Heart left ventricle (tissue), 16 donors: ENCODE measurements around the gene LY9. TPM values are rescaled to one million over a fixed set of nuclear protein-coding genes. Genes with fewer than 3 reads are reported as not detected.

ENCODE experiments used
- ATAC-seq, 4 donors: fragments of 200-7000 bp; cut with Tn5 transposase; one replicate each; pipeline ENCODE4 v1.9.1; 2020 to 2022; ENCODE audit warnings: moderate library complexity in 4 of 4, mild to moderate bottlenecking in 3 of 4, moderate number of reproducible peaks in 1 of 4
- DNase-seq, 5 donors: peaks; one replicate each; pipeline ENCODE4 v3.0.0-alpha.2; 2020
- H3K27ac ChIP-seq, 12 donors: fragments of 200-600 bp; sonication (generic) in 4 of 12; one replicate each; pipeline versions ENCODE4 v1.5.0 to v1.8.0; 2016 to 2022; ENCODE audit warnings: mild to moderate bottlenecking in 2 of 12
- H3K27me3 ChIP-seq, 9 donors: fragments of 200-600 bp; sonication (generic) in 2 of 9; one replicate each; pipeline versions ENCODE4 v1.5.1 to v1.8.0; 2016 to 2022; ENCODE audit warnings: mild to moderate bottlenecking in 3 of 9
- H3K36me3 ChIP-seq, 9 donors: fragments of 200-600 bp; sonication (generic) in 2 of 9; one replicate each; pipeline versions ENCODE4 v1.5.0 to v1.8.0; 2018 to 2022; ENCODE audit warnings: mild to moderate bottlenecking in 2 of 9
- H3K4me1 ChIP-seq, 12 donors: fragments of 200-600 bp; sonication (generic) in 4 of 12; one replicate each; pipeline versions ENCODE4 v1.5.0 to v1.8.0; 2016 to 2022; ENCODE audit warnings: mild to moderate bottlenecking in 3 of 12
- H3K4me3 ChIP-seq, 12 donors: fragments of 200-600 bp; sonication (generic) in 4 of 12; one replicate each; pipeline versions ENCODE4 v1.5.0 to v1.8.0; 2017 to 2022; ENCODE audit warnings: mild to moderate bottlenecking in 9 of 12, moderate library complexity in 4 of 12
- H3K9me3 ChIP-seq, 12 donors: fragments of 200-600 bp; sonication (generic) in 4 of 12; one replicate each; pipeline versions ENCODE4 v1.5.0 to v1.8.0; 2016 to 2022; ENCODE audit warnings: mild to moderate bottlenecking in 1 of 12
- CTCF ChIP-seq, 12 donors: fragments of 200-600 bp; sonication (generic) in 4 of 12; IDR thresholded peaks; one replicate each; pipeline versions ENCODE4 v1.5.0 to v1.8.0; 2018 to 2022; ENCODE audit warnings: antibody characterized with exemption in 12 of 12, mild to moderate bottlenecking in 5 of 12
- POLR2A ChIP-seq, 2 donors: fragments of 450-650 bp; IDR thresholded peaks; one replicate each; pipeline ENCODE4 v1.6.1; 2017; ENCODE audit warnings: antibody characterized with exemption in 2 of 2, mild to moderate bottlenecking in 2 of 2, moderate library complexity in 2 of 2
- WGBS, 4 donors: extraction: QIAGEN DNeasy Blood & Tissue Kit in 2 of 4; methylation state at CpG; one replicate each; pipeline versions ENCODE4 v1.1.5 to v1.1.7; 2013 to 2018; 5-methylcytosine and 5-hydroxymethylcytosine counted together
- intact Hi-C, 10 donors: fragments of 100-400 bp; cut with DNase I; formaldehyde crosslinking; loops; one replicate each; pipeline versions ENCODE4 v1.11.1 to v1.14.2; 2022
- polyA plus RNA-seq, 2 donors: library from polyadenylated mRNA; stranded (reverse); fragments of 200-250 nt; gene quantifications; one replicate each; pipeline ENCODE4 v1.2.3, GENCODE V29; 2013
- total RNA-seq, 9 donors: library from RNA; depleted of rRNA in 2 of 9; stranded (reverse); fragments of >200 nt in 2 of 9; fragmentation: NEBNext Ultra II Directional in 3 of 9; extraction: Animal tissue kit (Norgen Biotek cat#: 25700) in 3 of 9; gene quantifications; one replicate each; pipeline versions ENCODE4 v1.1.0 to v1.2.4, GENCODE V29; 2016 to 2023
- donor health status: ischemic (EF 13 %, LVEDD 7.1; RV severe dilation, severe dysfunction).
- donor health status: healthy with polysubstance abuse.
- donor health status: DM: no; HTN: yes; CAD: no.
- donor health status: DM: no; HTN: no; CAD: no.
- donor health status: ischemic (EF 25% LVEDD 6.9; RV normal size, moderate dysfunction).
- donor health status: ischemic (EF 25% LVEDD 5.7; RV mildly dilated, moderate dysfunction).
- donor health status: healthy.
- donor health status: DM: yes; HTN: yes; CAD: no.
- donor health status: ischemic (EF 35%, LVEDD 5.7; RV mildly dilated, moderate dysfunction).
- donor health status: nonischemic (EF 11% LVEDD 7.7; RV severe dilation, severe dysfunction).
- donor health status: DM: yes; HTN: yes; CAD: no.
- donor health status: PGD.
- donor health status: ischemic (EF 29% LVEDD 5.4; RV normal size, mild dysfunction).
- donor health status: nonischemic (EF 23%, LVEDD 6.1; RV moderate dilation, normal function).

Gene LY9
- total and polyA plus RNA-seq, 11 donors = 0.06 to 2.5 (median 0.33) TPM; not detected in 5

- WGBS, 4 donors = 59 to 65% (median 63%) methylated on average over 8 of the region's 8 CpGs
- TF ChIP-seq CTCF (IDR thresholded peaks at IDR 0.05) (no peak), POLR2A (IDR thresholded peaks at IDR 0.05) (no peak)
These were observed 28.3 kb upstream of the LY9 start for GRCh38 chr1:160767395-160768294.

GRCh38 chr1:160768295-160768657, 27.7 kb upstream of the LY9 start:
- intact Hi-C loops = no loop called here
- peak overlapping the region in 5 of 12 donors; percentile 12 to 36 (median 24) for H3K4me3 ChIP-seq

More at GRCh38 chr1:160767395-160768294, 28.3 kb upstream of the LY9 start:
- no peaks in the 10 kb centered on the region for H3K9me3 ChIP-seq
- ATAC-seq (peak in 1 of 4 donors; percentile 18), DNase-seq (no peak)
- H3K27me3 ChIP-seq = peaks cover 0 to 6% (median 0%) of the 10 kb centered on the region in 9 donors
- H3K4me1 ChIP-seq = peaks cover 0 to 17% (median 0%) of the 10 kb centered on the region in 12 donors
- peak overlapping the region in 5 of 12 donors; percentile 12 to 36 (median 24) for H3K4me3 ChIP-seq
- intact Hi-C loops = no loop called here
- H3K36me3 ChIP-seq = no peaks in the 10 kb centered on the region
- H3K27ac ChIP-seq = peak overlapping the region in 1 of 12 donors; percentile 77

GRCh38 chr1:160772331-160772730, 23.6 kb upstream of the LY9 start:
- Histone ChIP-seq H3K36me3 (no peaks in the 10 kb centered on the region), H3K27ac (no peak overlapping the region), H3K4me1 (peaks cover 0 to 15% (median 0%) of the 10 kb centered on the region in 12 donors), H3K27me3 (peaks cover 0 to 16% (median 0%) of the 10 kb centered on the region in 9 donors), H3K4me3 (no peak overlapping the region), H3K9me3 (no peaks in the 10 kb centered on the region)
- ATAC-seq (no peak), DNase-seq (no peak)
- TF ChIP-seq POLR2A (IDR thresholded peaks at IDR 0.05) = no peak
- no peak for TF ChIP-seq CTCF (IDR thresholded peaks at IDR 0.05)
- intact Hi-C loops = no loop called here
- WGBS, 4 donors = 78 to 90% (median 85%) methylated on average over 1 of the region's 1 CpG

More at GRCh38 chr1:160768295-160768657, 27.7 kb upstream of the LY9 start:
- ATAC-seq = peak in 2 of 4 donors; percentile 63 to 64
- H3K9me3 ChIP-seq = no peaks in the 10 kb centered on the region
- no peaks in the 10 kb centered on the region for H3K36me3 ChIP-seq
- peak in 4 of 5 donors; percentile 30 to 77 (median 37) for DNase-seq
- H3K4me1 ChIP-seq = peaks cover 0 to 17% (median 0%) of the 10 kb centered on the region in 12 donors
- peak overlapping the region in 1 of 12 donors; percentile 77 for H3K27ac ChIP-seq
- TF ChIP-seq CTCF (IDR thresholded peaks at IDR 0.05) = peak in 10 of 12 donors; percentile 11 to 71 (median 39)
- TF ChIP-seq POLR2A (IDR thresholded peaks at IDR 0.05) = no peak
- peaks cover 0 to 8% (median 0%) of the 10 kb centered on the region in 9 donors for H3K27me3 ChIP-seq

- peaks cover 0 to 16% (median 0%) of the 10 kb centered on the region in 9 donors for H3K27me3 ChIP-seq
- intact Hi-C loops = no loop called here
- H3K4me1 ChIP-seq = peaks cover 0 to 7% (median 0%) of the 10 kb centered on the region in 12 donors
- H3K9me3 ChIP-seq = no peaks in the 10 kb centered on the region
- TF ChIP-seq POLR2A (IDR thresholded peaks at IDR 0.05) = no peak
- no peak for TF ChIP-seq CTCF (IDR thresholded peaks at IDR 0.05)
- no peak overlapping the region for H3K4me3 ChIP-seq
- no peak for ATAC-seq
- DNase-seq = no peak
- WGBS, 4 donors = 81 to 87% (median 83%) methylated on average over 3 of the region's 3 CpGs
- no peak overlapping the region for H3K27ac ChIP-seq
- H3K36me3 ChIP-seq = no peaks in the 10 kb centered on the region
These were observed 22.9 kb upstream of the LY9 start for GRCh38 chr1:160773093-160773492.
